CD4-positive, alpha-beta T cell (primary cell): ENCODE measurements around the gene SUCLG2. TPM values are rescaled to one million over a fixed set of nuclear protein-coding genes. Genes with fewer than 3 reads are reported as not detected.
A peak's percentile ranks its signal among the peaks of the same experiment; 100 is the strongest.

Source experiments
- ATAC-seq: fragments of 200-7000 bp; cut with Tn5 transposase; one replicate; pipeline ENCODE4 v1.10.0; 2022; ENCODE audit warnings: mild to moderate bottlenecking; ENCODE audit not compliant: poor library complexity
- CTCF ChIA-PET: fragments of 350-600 bp; sonication (Branson Sonifier 250); formaldehyde crosslinking; loops from one replicate; lab custom pipeline; 2021; ENCODE audit warnings: antibody characterized with exemption, inconsistent platforms; lab: Charles Lee
- POLR2A ChIA-PET: fragments of 350-600 bp; sonication (Branson Sonifier 250); formaldehyde crosslinking; loops from one replicate; lab custom pipeline; 2021; ENCODE audit warnings: antibody characterized with exemption, inconsistent platforms; lab: Charles Lee
- DNase-seq, 14 experiments: peaks; one replicate each; pipeline ENCODE4 v3.0.0-alpha.2; 2013 to 2020; ENCODE audit warnings: mixed read lengths in 2 of 14
- H3K27ac ChIP-seq, 2 donors: one replicate each; pipeline versions ENCODE4 v1.5.1 to v1.7.0; 2013; ENCODE audit warnings: low read length in 2 of 2, low read depth in 1 of 2, mild to moderate bottlenecking in 1 of 2
- H3K27me3 ChIP-seq, 2 experiments: 1 replicate in 1 of 2; 2 replicates in 1 of 2; pipeline versions ENCODE4 v1.6.1 to v1.7.0; 2013; ENCODE audit warnings: low read length in 2 of 2, control low read depth in 1 of 2, mild to moderate bottlenecking in 1 of 2, moderate library complexity in 1 of 2; ENCODE audit not compliant: insufficient read depth in 2 of 2, control insufficient read depth in 1 of 2
- H3K36me3 ChIP-seq: one replicate; pipeline ENCODE4 v1.6.1; 2013; ENCODE audit warnings: low read length, control low read depth; ENCODE audit not compliant: insufficient read depth
- H3K4me1 ChIP-seq: one replicate; pipeline ENCODE4 v1.6.1; 2013; ENCODE audit warnings: low read length, control low read depth; ENCODE audit not compliant: insufficient read depth
- H3K4me3 ChIP-seq: one replicate; pipeline ENCODE4 v1.5.1; 2013; ENCODE audit warnings: mild to moderate bottlenecking, low read length, moderate library complexity
- H3K9me3 ChIP-seq, 2 experiments: 1 replicate in 1 of 2; 2 replicates in 1 of 2; pipeline versions ENCODE4 v1.6.1 to v1.7.0; 2013; ENCODE audit warnings: low read length in 2 of 2, mild to moderate bottlenecking in 2 of 2, control low read depth in 1 of 2, moderate library complexity in 1 of 2; ENCODE audit not compliant: control insufficient read depth in 1 of 2, insufficient read depth in 1 of 2
- H3K27ac Mint-ChIP-seq: one replicate; pipeline ENCODE4 v1.8.0; 2020; ENCODE audit warnings: mixed read lengths
- H3K27me3 Mint-ChIP-seq: one replicate; pipeline ENCODE4 v1.8.0; 2021; ENCODE audit warnings: mixed read lengths
- H3K36me3 Mint-ChIP-seq: one replicate; pipeline ENCODE4 v1.8.0; 2021; ENCODE audit warnings: low read depth, mixed read lengths
- H3K4me1 Mint-ChIP-seq: one replicate; pipeline ENCODE4 v1.8.0; 2021; ENCODE audit warnings: low read depth, mixed read lengths
- H3K4me3 Mint-ChIP-seq: one replicate; pipeline ENCODE4 v1.8.0; 2020; ENCODE audit warnings: mild to moderate bottlenecking, mixed read lengths
- H3K9me3 Mint-ChIP-seq: one replicate; pipeline ENCODE4 v1.8.0; 2020; ENCODE audit warnings: mixed read lengths
- CTCF ChIP-seq: fragments of 200-600 bp; IDR thresholded peaks from one replicate; pipeline ENCODE4 v1.8.0; 2022; ENCODE audit warnings: antibody characterized with exemption, mild to moderate bottlenecking
- intact Hi-C, 2 experiments: fragments of 100-400 bp; cut with DNase I in 1 of 2; cut with micrococcal nuclease in 1 of 2; formaldehyde crosslinking; loops; one replicate each; pipeline versions ENCODE4 v1.15.1 to v1.9.0; 2023 to 2025; cut with DNase I, micrococcal nuclease
- total RNA-seq, 174 experiments: library from RNA in 2 of 174; stranded (reverse) in 2 of 174; gene quantifications; one replicate each; pipeline ENCODE4 v1.2.3 and lab custom pipeline; 2021 to 2026

SUCLG2 gene
- total RNA-seq, 2 experiments from 2014 or later, result 51.7 to 52.4 TPM

GRCh38 chr3:67644827-67645226 lies 9.6 kb downstream of the SUCLG2 start:
- peaks cover 79% of the 10 kb centered on the region for H3K36me3 Mint-ChIP-seq

GRCh38 chr3:67642734-67643133 lies 11.7 kb downstream of the SUCLG2 start:
- Mint-ChIP-seq H3K36me3 (peaks cover 86% of the 10 kb centered on the region), H3K27me3 (no peaks in the 10 kb centered on the region), H3K9me3 (no peaks in the 10 kb centered on the region), H3K4me3 (no peak overlapping the region), H3K4me1 (peaks cover 89% of the 10 kb centered on the region), H3K27ac (no peak overlapping the region)
- CTCF ChIA-PET, result interaction anchor here (1.4 kb wide), 1 partner anchor 37 kb away, joined by 3 read pairs; no protein-coding TSS in a partner anchor
- Histone ChIP-seq H3K27ac (no peak overlapping the region), H3K4me1 (peaks cover 13% of the 10 kb centered on the region), H3K9me3 (no peaks in the 10 kb centered on the region), H3K27me3 (no peaks in the 10 kb centered on the region), H3K4me3 (no peak overlapping the region), H3K36me3 (peaks cover 16% of the 10 kb centered on the region)
- no peak for DNase-seq
- ATAC-seq, result no peak
- no peak for TF ChIP-seq CTCF
- intact Hi-C loops, result no loop called here
- POLR2A ChIA-PET, result interaction anchor here (2.5 kb wide), 1 partner anchor 13 kb away, joined by 12 read pairs; the partner anchor contains the start of gene SUCLG2

More at GRCh38 chr3:67644827-67645226, 9.6 kb downstream of the SUCLG2 start:
- intact Hi-C loops, result loop anchor here in 1 of 2 experiments (5.0 kb wide), 1 partner anchor 37 kb away; no protein-coding TSS in a partner anchor
- peaks cover 8% of the 10 kb centered on the region for H3K4me1 ChIP-seq
- no peaks in the 10 kb centered on the region for H3K27me3 ChIP-seq
- POLR2A ChIA-PET, result no interaction called here
- no peak for TF ChIP-seq CTCF
- no peak overlapping the region for H3K27ac ChIP-seq
- no peak overlapping the region for H3K4me3 Mint-ChIP-seq
- no peak overlapping the region for H3K27ac Mint-ChIP-seq
- DNase-seq (no peak), ATAC-seq (no peak)
- H3K4me3 ChIP-seq, result no peak overlapping the region
- no peaks in the 10 kb centered on the region for H3K9me3 Mint-ChIP-seq
- peaks cover 89% of the 10 kb centered on the region for H3K4me1 Mint-ChIP-seq
- CTCF ChIA-PET, result no interaction called here
- peaks cover 16% of the 10 kb centered on the region for H3K36me3 ChIP-seq
- H3K27me3 Mint-ChIP-seq, result no peaks in the 10 kb centered on the region
- no peaks in the 10 kb centered on the region for H3K9me3 ChIP-seq

GRCh38 chr3:67642190-67642589 lies 12.2 kb downstream of the SUCLG2 start:
- no peak overlapping the region for H3K27ac ChIP-seq
- peaks cover 91% of the 10 kb centered on the region for H3K4me1 Mint-ChIP-seq
- intact Hi-C loops, result no loop called here
- no peak overlapping the region for H3K4me3 Mint-ChIP-seq
- ATAC-seq, result no peak
- ChIA-PET CTCF (interaction anchor here (1.5 kb wide), 1 partner anchor 25 kb away, joined by 3 read pairs; no protein-coding TSS in a partner anchor), POLR2A (interaction anchor here (2.5 kb wide), 1 partner anchor 13 kb away, joined by 12 read pairs; the partner anchor contains the start of gene SUCLG2)
- no peak for DNase-seq
- H3K4me1 ChIP-seq, result peaks cover 13% of the 10 kb centered on the region
- no peak overlapping the region for H3K4me3 ChIP-seq
- H3K27me3 Mint-ChIP-seq, result no peaks in the 10 kb centered on the region
- peaks cover 86% of the 10 kb centered on the region for H3K36me3 Mint-ChIP-seq
- TF ChIP-seq CTCF, result no peak
- no peaks in the 10 kb centered on the region for H3K27me3 ChIP-seq
- H3K9me3 Mint-ChIP-seq, result no peaks in the 10 kb centered on the region
- H3K36me3 ChIP-seq, result peaks cover 14% of the 10 kb centered on the region
- H3K9me3 ChIP-seq, result no peaks in the 10 kb centered on the region
- peak overlapping the region; percentile 21 for H3K27ac Mint-ChIP-seq
